ENCODE results near the gene EXOC6B.

EXOC6B gene

DNA sequence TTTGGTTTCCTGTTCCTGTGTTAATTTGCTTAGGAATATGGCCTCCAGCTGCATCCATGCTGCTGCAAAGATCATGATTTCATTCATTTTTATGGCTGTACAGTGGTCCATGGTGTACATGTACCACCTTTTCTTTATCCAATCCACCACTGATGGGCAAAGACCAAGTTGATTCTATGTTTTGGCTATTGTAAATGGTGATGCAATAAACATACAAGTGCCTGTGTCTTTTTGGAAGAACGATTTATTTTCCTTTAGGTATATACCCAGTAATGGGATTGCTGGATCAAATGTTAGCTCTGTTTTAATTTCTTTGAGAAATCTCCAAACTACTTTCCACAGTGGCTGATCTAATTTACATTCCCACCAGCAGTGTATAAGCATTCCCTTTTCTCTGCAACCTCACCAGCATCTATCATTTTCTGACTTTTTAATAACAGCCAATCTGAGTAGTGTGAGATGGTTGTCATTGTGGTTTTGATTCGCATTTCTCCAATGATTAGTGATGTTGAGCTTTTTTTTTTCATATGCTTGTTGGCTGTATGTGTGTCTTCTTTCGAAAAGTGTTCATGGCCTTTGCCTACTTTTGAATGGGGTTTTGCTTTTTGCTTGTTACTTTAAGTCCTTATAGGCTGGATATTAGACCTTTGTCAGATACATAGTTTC is 19.4 kb downstream of the EXOC6B start:
- TF ChIP-seq, protein P1, sequence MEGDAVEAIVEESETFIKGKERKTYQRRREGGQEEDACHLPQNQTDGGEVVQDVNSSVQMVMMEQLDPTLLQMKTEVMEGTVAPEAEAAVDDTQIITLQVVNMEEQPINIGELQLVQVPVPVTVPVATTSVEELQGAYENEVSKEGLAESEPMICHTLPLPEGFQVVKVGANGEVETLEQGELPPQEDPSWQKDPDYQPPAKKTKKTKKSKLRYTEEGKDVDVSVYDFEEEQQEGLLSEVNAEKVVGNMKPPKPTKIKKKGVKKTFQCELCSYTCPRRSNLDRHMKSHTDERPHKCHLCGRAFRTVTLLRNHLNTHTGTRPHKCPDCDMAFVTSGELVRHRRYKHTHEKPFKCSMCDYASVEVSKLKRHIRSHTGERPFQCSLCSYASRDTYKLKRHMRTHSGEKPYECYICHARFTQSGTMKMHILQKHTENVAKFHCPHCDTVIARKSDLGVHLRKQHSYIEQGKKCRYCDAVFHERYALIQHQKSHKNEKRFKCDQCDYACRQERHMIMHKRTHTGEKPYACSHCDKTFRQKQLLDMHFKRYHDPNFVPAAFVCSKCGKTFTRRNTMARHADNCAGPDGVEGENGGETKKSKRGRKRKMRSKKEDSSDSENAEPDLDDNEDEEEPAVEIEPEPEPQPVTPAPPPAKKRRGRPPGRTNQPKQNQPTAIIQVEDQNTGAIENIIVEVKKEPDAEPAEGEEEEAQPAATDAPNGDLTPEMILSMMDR (IDR thresholded peaks at IDR 0.05), result no peak
- TF ChIP-seq ZFX (IDR thresholded peaks at IDR 0.05; ENCODE audit: borderline replicate concordance), result no peak
- no peak overlapping the region for H3K27ac ChIP-seq

DNA sequence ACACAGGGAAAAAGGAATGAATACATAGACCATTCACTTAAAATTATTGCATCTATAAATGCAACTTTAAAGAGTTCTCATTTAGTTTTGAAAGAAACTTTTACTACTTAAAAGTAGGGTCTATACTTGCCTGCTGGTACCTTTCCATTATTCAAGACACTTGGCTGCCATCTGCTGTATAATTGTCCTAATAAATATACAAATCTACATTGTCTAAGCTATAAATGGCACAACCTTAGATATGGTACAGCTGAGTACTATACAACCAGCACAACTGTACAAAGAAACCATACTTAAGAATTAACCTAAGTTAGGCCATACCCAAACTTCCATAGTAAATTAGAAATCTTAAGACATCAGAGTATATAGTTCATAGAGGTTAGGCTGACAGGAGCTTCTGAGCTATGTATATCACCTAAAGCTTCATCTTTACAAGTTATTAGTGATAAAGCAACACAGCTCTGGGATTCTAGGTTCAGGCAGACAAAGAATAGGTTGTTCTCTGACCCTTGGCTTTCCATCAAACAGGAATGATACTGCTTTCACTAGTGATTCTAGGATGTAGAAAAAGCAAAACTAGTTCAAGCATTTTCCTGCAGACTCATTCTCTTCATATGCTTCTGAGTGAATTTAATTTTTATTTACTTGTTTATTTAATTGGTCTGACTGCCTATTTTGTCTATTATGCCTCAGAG is 22.1 kb downstream of the EXOC6B start:
- H3K27ac ChIP-seq, result no peak overlapping the region
- no peak for TF ChIP-seq ZFX (IDR thresholded peaks at IDR 0.05; ENCODE audit: borderline replicate concordance)
- TF ChIP-seq, protein P1 (IDR thresholded peaks at IDR 0.05), result no peak

DNA sequence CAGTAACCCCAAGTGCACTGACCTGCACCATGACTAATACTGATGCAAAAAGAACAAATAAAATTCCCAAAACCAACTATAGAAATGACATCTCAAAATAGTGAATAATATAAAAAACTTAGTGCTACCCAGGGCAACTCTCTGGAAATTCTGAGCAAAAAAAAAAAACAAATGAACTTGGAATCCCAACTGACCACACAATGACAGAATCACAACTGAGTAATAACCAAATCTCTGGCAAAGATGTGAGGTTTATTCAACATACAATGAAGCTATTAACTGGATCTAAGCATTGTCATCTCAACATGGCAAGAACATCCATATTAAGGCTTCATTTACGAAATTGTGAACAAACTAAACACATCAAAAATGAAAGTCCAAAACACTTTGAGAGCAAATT is 22.7 kb downstream of the EXOC6B start:
- no peak overlapping the region for H3K27ac ChIP-seq
- TF ChIP-seq, protein P1 (IDR thresholded peaks at IDR 0.05), result no peak
- no peak for TF ChIP-seq ZFX (IDR thresholded peaks at IDR 0.05; ENCODE audit: borderline replicate concordance)

DNA sequence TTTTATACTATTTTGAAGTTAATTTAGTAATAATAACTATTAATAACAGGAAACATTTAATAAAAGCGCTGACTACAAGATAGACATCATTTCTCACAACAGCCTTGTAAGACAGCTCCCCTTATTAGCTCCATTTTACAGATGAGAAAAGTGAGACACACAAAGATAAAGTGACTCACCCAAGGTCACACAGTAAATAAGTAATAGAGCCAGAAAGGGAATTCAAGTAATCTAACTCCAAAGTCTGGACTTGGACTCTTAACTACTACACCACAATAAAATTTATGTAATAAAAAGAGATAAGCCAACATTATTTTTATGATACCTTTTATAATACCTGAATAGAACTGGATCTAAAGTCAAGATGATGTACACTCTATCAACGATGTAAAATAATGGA is 25.3 kb downstream of the EXOC6B start:
- TF ChIP-seq ZFX (IDR thresholded peaks at IDR 0.05; ENCODE audit: borderline replicate concordance), result no peak
- TF ChIP-seq, protein P1 (IDR thresholded peaks at IDR 0.05), result no peak
- H3K27ac ChIP-seq, result no peak overlapping the region

DNA sequence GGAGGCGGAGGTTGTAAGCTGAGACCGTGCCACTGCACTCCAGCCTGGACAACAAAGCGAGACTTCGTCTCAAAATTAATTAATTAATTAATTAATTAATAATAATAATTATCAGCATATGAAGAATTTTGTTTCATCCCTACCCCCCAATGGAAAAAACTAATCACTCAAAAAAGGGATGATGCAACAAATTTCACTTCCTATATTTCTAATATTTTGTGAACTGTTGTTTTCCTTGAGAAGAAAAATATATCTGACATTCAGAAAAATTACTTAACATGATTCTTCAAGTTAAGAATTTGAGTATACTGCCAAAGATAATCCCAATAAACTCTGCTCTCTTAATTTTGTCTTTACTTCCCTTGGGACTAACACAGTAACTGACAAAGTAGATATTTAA is 28.1 kb downstream of the EXOC6B start:
- TF ChIP-seq, protein P1 (IDR thresholded peaks at IDR 0.05), result no peak
- TF ChIP-seq ZFX (IDR thresholded peaks at IDR 0.05; ENCODE audit: borderline replicate concordance), result no peak
- no peak overlapping the region for H3K27ac ChIP-seq

DNA sequence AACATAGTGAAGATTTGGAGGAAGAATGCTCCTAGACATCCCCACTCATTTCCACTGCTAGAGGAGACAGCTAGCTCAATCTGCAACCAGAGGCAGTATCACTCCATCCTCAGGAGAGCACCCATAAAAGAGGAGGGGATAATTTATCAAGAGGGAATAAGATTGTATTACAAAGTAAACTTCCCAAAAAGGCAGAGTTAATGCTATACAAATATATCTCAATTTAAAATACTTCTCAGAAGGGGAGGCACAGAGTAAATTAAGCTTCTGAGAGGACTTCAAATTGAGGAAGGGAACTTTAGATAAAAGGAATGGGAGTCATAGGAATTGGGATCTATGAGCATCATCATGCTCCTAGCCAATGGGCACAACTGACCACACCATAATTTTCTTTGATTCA is 29.1 kb downstream of the EXOC6B start:
- H3K27ac ChIP-seq, result no peak overlapping the region
- no peak for TF ChIP-seq ZFX (IDR thresholded peaks at IDR 0.05; ENCODE audit: borderline replicate concordance)
- TF ChIP-seq, protein P1 (IDR thresholded peaks at IDR 0.05), result no peak

DNA sequence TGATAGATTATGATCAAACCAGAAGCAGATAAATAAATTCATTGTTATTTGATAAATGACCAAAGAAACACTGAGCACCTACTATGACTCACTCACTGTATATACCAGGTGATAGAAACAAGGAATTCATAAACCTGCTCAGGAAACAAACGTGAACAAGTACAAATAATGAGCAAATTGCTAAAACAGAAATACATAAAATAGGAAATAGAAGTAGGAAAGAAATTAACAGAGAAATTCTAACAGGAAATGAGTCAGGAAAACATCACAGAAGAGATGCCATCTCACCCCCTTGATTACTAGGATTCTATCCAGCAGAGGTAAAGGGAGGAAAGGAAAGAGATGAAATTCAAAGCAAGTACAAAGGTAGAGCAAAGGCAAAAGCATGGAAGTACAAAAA is 31.3 kb downstream of the EXOC6B start:
- H3K27ac ChIP-seq, result no peak overlapping the region
- TF ChIP-seq ZFX (IDR thresholded peaks at IDR 0.05; ENCODE audit: borderline replicate concordance), result no peak
- TF ChIP-seq, protein P1 (IDR thresholded peaks at IDR 0.05), result no peak
